ENCODE measurements around the gene CNIH3. TPM values are rescaled to one million over a fixed set of nuclear protein-coding genes. Genes with fewer than 3 reads are reported as not detected.

The CNIH3 gene
- total and polyA plus RNA-seq, 2 of the 4 experiments (the other 2 are of a cell fraction), result 2.0 to 2.9 TPM

DNA sequence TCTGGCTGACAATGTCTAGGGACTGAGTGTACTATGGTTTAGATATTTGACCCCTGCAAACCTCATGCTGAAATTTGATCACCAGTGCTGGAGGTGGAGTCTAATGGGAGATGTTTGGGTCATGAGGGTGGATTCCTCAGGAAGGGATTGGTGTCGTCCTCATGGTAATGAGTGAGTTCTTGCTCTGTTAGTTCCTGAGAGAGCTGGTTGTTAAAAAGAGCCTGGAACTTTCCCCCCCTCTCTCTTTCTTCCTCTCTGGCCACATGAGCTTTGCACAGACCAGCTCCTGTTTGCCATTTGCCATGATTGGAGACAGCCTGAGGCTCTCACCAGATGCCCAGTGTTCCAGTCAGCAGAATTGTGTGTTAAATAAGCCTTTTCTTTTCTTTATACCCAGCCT, 36.6 kb upstream of the CNIH3 start:
- DNase-seq (peak; percentile 76), ATAC-seq (ENCODE audit: low read depth) (peak; percentile 96)
- H2AFZ ChIP-seq (replicated peaks; ENCODE audit: low read length, poor library complexity), result peak overlapping the region; percentile 80
- H4K20me1 ChIP-seq (ENCODE audit: insufficient read depth, low read length), result no peaks in the 10 kb centered on the region
- H3K27ac ChIP-seq (ENCODE audit: insufficient read depth, low read length), result no peak overlapping the region
- no peaks in the 10 kb centered on the region for H3K27me3 ChIP-seq (ENCODE audit: control insufficient read depth, insufficient read depth, low read length)
- no peaks in the 10 kb centered on the region for H3K79me1 ChIP-seq (ENCODE audit: low read depth in 1 of 2, low read length in 2 of 2)
- no peak overlapping the region for H3K4me2 ChIP-seq (ENCODE audit: low read depth, low read length)
- H3K23ac ChIP-seq (ENCODE audit: low read depth, low read length), result no peak overlapping the region
- BruUV-seq (replicated peaks), result no TSS peak
- peak overlapping the region; percentile 28; the same call in 1 of the 2 replicates for H2BK120ac ChIP-seq (ENCODE audit: low read depth, low read length)
- H2BK5ac ChIP-seq (ENCODE audit: low read depth, low read length, poor library complexity, severe bottlenecking), result no peak overlapping the region
- peaks cover 2% of the 10 kb centered on the region; the same call in 1 of the 2 replicates for H3K4me1 ChIP-seq (ENCODE audit: control insufficient read depth, insufficient read depth, low read length)
- in situ Hi-C loops (cut with MboI; ENCODE audit: low sequenced_read_pairs) (no loop called here), dilution Hi-C loops (cut with HindIII; ENCODE audit: low sequenced_read_pairs, unreplicated experiment) (no loop called here), intact Hi-C loops (cut with micrococcal nuclease) (no loop called here)
- H3K56ac ChIP-seq (ENCODE audit: extremely low read depth, insufficient read depth, low read length), result no peak overlapping the region
- peak overlapping the region; percentile 60; the same call in 1 of the 2 replicates for H3K14ac ChIP-seq (replicated peaks; ENCODE audit: low read depth, low read length)
- H4K91ac ChIP-seq (ENCODE audit: insufficient read depth, low read depth, low read length), result no peak overlapping the region
- TF ChIP-seq, protein P1, sequence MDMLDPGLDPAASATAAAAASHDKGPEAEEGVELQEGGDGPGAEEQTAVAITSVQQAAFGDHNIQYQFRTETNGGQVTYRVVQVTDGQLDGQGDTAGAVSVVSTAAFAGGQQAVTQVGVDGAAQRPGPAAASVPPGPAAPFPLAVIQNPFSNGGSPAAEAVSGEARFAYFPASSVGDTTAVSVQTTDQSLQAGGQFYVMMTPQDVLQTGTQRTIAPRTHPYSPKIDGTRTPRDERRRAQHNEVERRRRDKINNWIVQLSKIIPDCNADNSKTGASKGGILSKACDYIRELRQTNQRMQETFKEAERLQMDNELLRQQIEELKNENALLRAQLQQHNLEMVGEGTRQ (IDR thresholded peaks at IDR 0.05; ENCODE audit: low read depth, low read length), result peak; percentile 5; the same call in 1 of the 2 replicates
- TF ChIP-seq BHLHE40 (IDR thresholded peaks at IDR 0.05; ENCODE audit: low read depth, low read length), result no peak
- 0 out of 2 replicates have a peak, but pooled peaks cover 3% of the 10 kb centered on the region for H3K9me1 ChIP-seq (ENCODE audit: insufficient read depth, low read length)
- H3K9me3 ChIP-seq (ENCODE audit: control insufficient read depth, insufficient read depth, low read length), result no peaks in the 10 kb centered on the region
- H3K4ac ChIP-seq (ENCODE audit: low read depth, low read length), result peak overlapping the region; percentile 14; the same call in 1 of the 2 replicates
- H2AK9ac ChIP-seq (replicated peaks; ENCODE audit: low read depth, low read length, poor library complexity), result no peak overlapping the region
- no peak overlapping the region for H3K4me3 ChIP-seq (ENCODE audit: insufficient read depth, low read depth, low read length)
- no peak overlapping the region for H3K18ac ChIP-seq (ENCODE audit: low read depth, low read length)
- no CpG with 5 or more reads among the region's 1 CpG for WGBS, 2 experiments (ENCODE audit: extremely low coverage in 2 of 2, insufficient read length in 1 of 2)
- H2BK20ac ChIP-seq (ENCODE audit: low read depth, low read length), result peak overlapping the region; percentile 35; the same call in 1 of the 2 replicates
- H3K36me3 ChIP-seq (ENCODE audit: control insufficient read depth, insufficient read depth, low read length), result no peaks in the 10 kb centered on the region
- H2BK15ac ChIP-seq (ENCODE audit: low read depth, low read length), result peak overlapping the region; percentile 60; the same call in 1 of the 3 replicates
- ChIA-PET CTCF (no interaction called here), POLR2A (ENCODE audit: unreplicated experiment) (no interaction called here)
- peak overlapping the region; percentile 3; the same call in 1 of the 2 replicates for H4K5ac ChIP-seq (ENCODE audit: low read depth, low read length)
- H3K9ac ChIP-seq (ENCODE audit: low read depth, low read length), result no peak overlapping the region
- H2AK5ac ChIP-seq (ENCODE audit: low read depth, low read length), result peak overlapping the region; percentile 37; the same call in 1 of the 2 replicates
- peak overlapping the region in 1 of 2 experiments; percentile 68; a peak in 1 of 4 replicates for H4K8ac ChIP-seq (ENCODE audit: low read depth in 2 of 2, low read length in 2 of 2)

Data from IMR-90 (cell line).